ENCODE data around the gene FBN1.

- TF ChIP-seq CTCF (tag by site-specific recombination; IDR thresholded peaks at IDR 0.05), result no peak
- TF ChIP-seq ZNF121 (tag by site-specific recombination; IDR thresholded peaks at IDR 0.05), result no peak
These were observed 5.4 kb upstream of the FBN1 start for GRCh38 chr15:48650931-48651330.

All from HEK293 (cell line).